Inferior parietal cortex (tissue), 1 donor: ENCODE results near the gene DCAF6.

Experiments
- DNase-seq: peaks from one replicate; pipeline ENCODE4 v3.0.0-alpha.2; 2016; ENCODE audit errors: extremely low spot score

The DCAF6 gene

GRCh38 chr1:167957710-167958109, 21.2 kb downstream of the DCAF6 start:
- DNase-seq = no peak

- DNase-seq = no peak
These were observed 28.2 kb downstream of the DCAF6 start for GRCh38 chr1:167964646-167965045.

- no peak for DNase-seq
These were observed 29.6 kb downstream of the DCAF6 start for GRCh38 chr1:167966050-167966449.

- no peak for DNase-seq
These were observed 32.1 kb downstream of the DCAF6 start for GRCh38 chr1:167968569-167968968.

GRCh38 chr1:167973832-167974231, 37.3 kb downstream of the DCAF6 start:
- DNase-seq = no peak

- DNase-seq = no peak
These were observed 38.2 kb downstream of the DCAF6 start for GRCh38 chr1:167974698-167975097.

- DNase-seq = no peak
These were observed 40.8 kb downstream of the DCAF6 start for GRCh38 chr1:167977245-167977644.

GRCh38 chr1:167981933-167982332, 45.5 kb downstream of the DCAF6 start:
- no peak for DNase-seq

- DNase-seq = no peak
These were observed 47.4 kb downstream of the DCAF6 start for GRCh38 chr1:167983797-167984420.

GRCh38 chr1:167984886-167985489, 48.5 kb downstream of the DCAF6 start:
- no peak for DNase-seq

- DNase-seq = no peak
These were observed 50.7 kb downstream of the DCAF6 start for GRCh38 chr1:167987174-167987573.

- no peak for DNase-seq
These were observed 55.1 kb downstream of the DCAF6 start for GRCh38 chr1:167991546-167991945.

GRCh38 chr1:167993720-167994119, 57.2 kb downstream of the DCAF6 start:
- DNase-seq = no peak

GRCh38 chr1:167994560-167994959, 58.1 kb downstream of the DCAF6 start:
- DNase-seq = no peak

- no peak for DNase-seq
These were observed 58.6 kb downstream of the DCAF6 start for GRCh38 chr1:167995038-167995437.

GRCh38 chr1:167996266-167996665, 59.8 kb downstream of the DCAF6 start:
- no peak for DNase-seq

- DNase-seq = no peak
These were observed 60.6 kb downstream of the DCAF6 start for GRCh38 chr1:167997037-167997575.

- DNase-seq = no peak
These were observed 63.4 kb downstream of the DCAF6 start for GRCh38 chr1:167999877-168000276.

GRCh38 chr1:168000656-168001055, 64.2 kb downstream of the DCAF6 start:
- DNase-seq = no peak

- no peak for DNase-seq
These were observed 64.7 kb downstream of the DCAF6 start for GRCh38 chr1:168001213-168001612.

- peak; percentile 38 for DNase-seq
These were observed 68.0 kb downstream of the DCAF6 start for GRCh38 chr1:168004531-168004930.

GRCh38 chr1:168005529-168005928, 69.0 kb downstream of the DCAF6 start:
- peak; percentile 60 for DNase-seq

GRCh38 chr1:168007691-168008090, 71.2 kb downstream of the DCAF6 start:
- DNase-seq = no peak

GRCh38 chr1:168008595-168008994, 72.1 kb downstream of the DCAF6 start:
- no peak for DNase-seq
